Measurements from ENCODE around the gene PLSCR5.

The PLSCR5 gene, protein sequence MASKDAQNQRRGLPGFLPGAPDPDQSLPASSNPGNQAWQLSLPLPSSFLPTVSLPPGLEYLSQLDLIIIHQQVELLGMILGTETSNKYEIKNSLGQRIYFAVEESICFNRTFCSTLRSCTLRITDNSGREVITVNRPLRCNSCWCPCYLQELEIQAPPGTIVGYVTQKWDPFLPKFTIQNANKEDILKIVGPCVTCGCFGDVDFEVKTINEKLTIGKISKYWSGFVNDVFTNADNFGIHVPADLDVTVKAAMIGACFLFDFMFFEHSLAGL

DNA sequence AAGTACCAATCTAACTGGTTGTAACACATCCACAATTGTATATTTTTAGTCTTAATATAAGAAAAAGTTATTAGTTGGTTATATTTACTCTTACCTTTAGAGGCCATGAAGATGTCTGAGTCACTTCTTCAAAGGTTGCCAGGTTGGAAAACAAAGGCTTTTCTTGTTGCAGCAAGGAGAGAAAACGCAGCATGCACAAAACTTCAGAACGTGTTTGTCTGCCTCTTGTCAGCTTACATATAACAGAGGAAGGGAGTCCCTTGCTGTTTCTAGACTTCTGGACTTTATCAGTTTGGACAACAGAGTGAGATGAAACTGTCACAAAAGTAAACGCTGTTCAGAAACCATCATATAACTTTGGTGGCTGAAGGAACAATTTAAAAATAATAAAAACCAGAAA lies at the start of gene PLSCR5:
PLSCR5 (minus strand) TSS at position 241 of the 400 bp plus-strand sequence; CDS start at position 107, 134 bp downstream.
- no peak within 1 kb of the TSS for H3K27ac ChIP-seq (ENCODE audit: low read depth, low read length)
- no peak within 1 kb of the TSS for H3K4me3 ChIP-seq (ENCODE audit: low read depth, low read length)
- no peak within 1 kb of the TSS for H3K9ac ChIP-seq (ENCODE audit: low read length)
- H3K36me3 ChIP-seq (ENCODE audit: control insufficient read depth, insufficient read depth, low read length), result no peaks in the 10 kb centered on the region
- H3K9me3 ChIP-seq (ENCODE audit: control insufficient read depth, insufficient read depth, low read depth, low read length), result no peaks in the 10 kb centered on the region
- no peaks in the 10 kb centered on the region for H3K27me3 ChIP-seq (ENCODE audit: control insufficient read depth, insufficient read depth, low read length)
- no peaks in the 10 kb centered on the region for H3K4me1 ChIP-seq (ENCODE audit: control insufficient read depth, insufficient read depth, low read length)

DNA sequence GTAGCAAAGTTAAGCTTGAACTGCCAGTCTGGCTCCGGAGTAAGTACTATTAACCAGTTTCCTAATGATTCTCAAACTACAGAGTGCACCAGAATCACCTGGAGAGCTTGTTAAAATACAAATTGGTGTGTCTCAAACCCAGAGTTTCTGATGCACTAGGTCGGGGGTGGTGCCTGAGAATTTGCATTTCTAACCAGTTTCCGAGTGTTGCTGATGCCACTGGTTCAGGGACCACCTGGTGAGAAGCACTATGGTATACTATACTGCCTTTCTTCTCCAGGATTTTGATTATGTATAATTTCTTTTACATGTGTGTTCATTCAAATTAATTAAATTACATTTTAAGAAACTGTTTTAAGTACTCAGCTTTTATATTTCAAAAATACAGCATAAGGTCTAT lies 48.8 kb upstream of the PLSCR5 start:
- no peak overlapping the region for H3K9ac ChIP-seq (ENCODE audit: low read length)
- H3K27ac ChIP-seq (ENCODE audit: low read depth, low read length), result no peak overlapping the region
- no peaks in the 10 kb centered on the region for H3K9me3 ChIP-seq (ENCODE audit: control insufficient read depth, insufficient read depth, low read depth, low read length)
- no peaks in the 10 kb centered on the region for H3K27me3 ChIP-seq (ENCODE audit: control insufficient read depth, insufficient read depth, low read length)
- H3K36me3 ChIP-seq (ENCODE audit: control insufficient read depth, insufficient read depth, low read length), result no peaks in the 10 kb centered on the region
- H3K4me1 ChIP-seq (ENCODE audit: control insufficient read depth, insufficient read depth, low read length), result no peaks in the 10 kb centered on the region; the same call in 1 of the 2 replicates
- H3K4me3 ChIP-seq (ENCODE audit: low read depth, low read length), result no peak overlapping the region

DNA sequence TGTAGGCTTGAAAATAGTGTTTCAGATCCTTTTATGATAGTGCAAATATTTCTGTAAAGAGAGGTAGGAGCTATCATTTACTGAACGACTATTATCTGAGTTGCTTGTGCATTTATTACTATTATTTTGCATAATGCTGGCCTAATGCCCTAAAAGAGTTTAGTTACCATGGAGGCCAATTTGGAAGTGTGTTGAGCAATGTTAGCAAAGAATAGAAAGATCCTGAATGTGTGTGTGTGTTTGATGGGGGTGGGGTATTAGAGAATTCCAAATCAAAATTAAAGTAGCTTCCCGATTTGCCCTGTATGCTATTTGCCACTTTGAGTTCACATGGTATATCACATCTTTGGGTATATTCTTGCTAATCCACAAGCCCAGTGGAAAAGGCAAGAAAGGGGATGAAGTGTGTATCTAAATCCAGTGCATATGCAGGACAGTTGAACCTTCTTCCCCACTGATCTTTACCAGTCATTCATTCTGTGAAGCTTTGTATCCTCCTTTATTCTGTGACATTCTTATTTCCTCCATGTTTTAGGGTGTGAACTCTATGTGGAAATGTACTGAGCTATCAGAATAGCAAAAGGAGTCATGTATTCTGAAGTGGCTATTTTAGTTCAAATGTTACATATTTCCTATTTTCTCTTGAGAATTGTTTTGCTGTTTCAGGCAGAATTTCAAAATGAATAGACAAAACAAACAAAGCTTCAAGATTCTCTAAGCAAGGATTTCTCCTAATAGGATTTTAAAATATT lies 45.7 kb upstream of the PLSCR5 start:
- Histone ChIP-seq H3K4me3 (ENCODE audit: low read depth, low read length) (no peak overlapping the region), H3K9me3 (ENCODE audit: control insufficient read depth, insufficient read depth, low read depth, low read length) (no peaks in the 10 kb centered on the region), H3K27ac (ENCODE audit: low read depth, low read length) (no peak overlapping the region), H3K36me3 (ENCODE audit: control insufficient read depth, insufficient read depth, low read length) (no peaks in the 10 kb centered on the region), H3K27me3 (ENCODE audit: control insufficient read depth, insufficient read depth, low read length) (no peaks in the 10 kb centered on the region), H3K4me1 (ENCODE audit: control insufficient read depth, insufficient read depth, low read length) (no peaks in the 10 kb centered on the region; the same call in 1 of the 2 replicates), H3K9ac (ENCODE audit: low read length) (no peak overlapping the region)

DNA sequence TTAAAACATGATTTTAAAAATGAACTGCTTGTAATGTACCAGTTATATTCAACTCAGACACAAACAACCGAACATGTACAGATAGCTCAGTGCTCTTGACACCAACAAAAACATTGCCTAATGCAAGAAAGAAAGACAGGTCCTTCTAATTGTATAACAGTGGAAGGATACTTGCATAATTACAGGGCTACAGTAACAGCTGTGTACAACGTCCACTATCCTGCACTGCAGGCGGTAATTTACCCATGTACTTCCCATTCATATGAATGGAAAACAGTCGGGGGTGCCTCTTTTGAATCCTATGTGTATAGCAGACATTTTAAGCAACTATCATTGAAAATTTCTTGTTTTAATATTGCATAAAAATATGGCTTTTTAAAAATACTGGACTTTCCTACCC lies 41.1 kb upstream of the PLSCR5 start:
- Histone ChIP-seq H3K36me3 (ENCODE audit: control insufficient read depth, insufficient read depth, low read length) (no peaks in the 10 kb centered on the region), H3K4me1 (ENCODE audit: control insufficient read depth, insufficient read depth, low read length) (peaks cover 4% of the 10 kb centered on the region), H3K9me3 (ENCODE audit: control insufficient read depth, insufficient read depth, low read depth, low read length) (no peaks in the 10 kb centered on the region), H3K27ac (ENCODE audit: low read depth, low read length) (no peak overlapping the region), H3K4me3 (ENCODE audit: low read depth, low read length) (no peak overlapping the region), H3K9ac (ENCODE audit: low read length) (no peak overlapping the region), H3K27me3 (ENCODE audit: control insufficient read depth, insufficient read depth, low read length) (no peaks in the 10 kb centered on the region)

DNA sequence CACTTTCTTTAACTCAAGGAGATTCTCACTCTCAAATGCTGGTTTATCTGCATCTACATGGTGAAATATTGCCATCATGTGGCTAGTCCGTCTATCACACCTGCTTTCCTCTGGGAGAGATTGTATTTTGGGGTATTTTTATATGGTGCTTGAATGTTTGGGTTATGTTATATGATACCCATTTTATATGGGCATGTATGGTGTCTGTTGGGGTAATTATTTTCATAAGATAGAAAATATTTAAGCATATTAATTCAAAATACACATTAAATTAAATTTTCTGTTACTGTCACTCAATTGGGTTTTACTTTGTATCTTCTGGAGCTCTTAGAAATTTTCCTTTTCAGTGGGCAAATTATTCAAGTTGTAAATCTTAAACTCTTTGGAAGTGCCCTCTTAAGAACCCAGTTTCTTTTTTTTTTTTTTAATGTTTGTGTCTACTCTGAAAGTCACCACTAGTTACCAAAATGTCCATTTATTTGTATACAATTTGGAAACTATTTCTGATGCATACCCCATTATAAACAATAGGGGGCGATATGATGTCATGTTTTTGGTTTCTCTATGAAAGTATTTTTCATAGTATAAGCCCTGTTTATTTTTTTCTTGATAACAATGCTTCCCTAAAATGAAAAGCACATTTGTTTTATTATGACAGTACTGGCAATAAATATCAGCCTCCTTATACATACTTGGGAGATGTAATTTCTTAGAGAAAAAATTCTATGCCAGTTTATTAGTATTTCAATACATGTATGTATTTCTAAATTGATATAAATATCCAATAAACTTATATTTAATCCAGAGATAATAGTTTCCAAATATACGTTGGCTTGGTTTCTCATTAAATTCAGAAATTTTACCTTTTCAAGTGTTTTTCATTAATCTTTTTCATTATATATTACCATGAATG lies 36.1 kb upstream of the PLSCR5 start:
- H3K9me3 ChIP-seq (ENCODE audit: control insufficient read depth, insufficient read depth, low read depth, low read length), result no peaks in the 10 kb centered on the region
- H3K4me1 ChIP-seq (ENCODE audit: control insufficient read depth, insufficient read depth, low read length), result peaks cover 7% of the 10 kb centered on the region
- H3K9ac ChIP-seq (ENCODE audit: low read length), result no peak overlapping the region
- no peaks in the 10 kb centered on the region for H3K27me3 ChIP-seq (ENCODE audit: control insufficient read depth, insufficient read depth, low read length)
- H3K27ac ChIP-seq (ENCODE audit: low read depth, low read length), result no peak overlapping the region
- no peak overlapping the region for H3K4me3 ChIP-seq (ENCODE audit: low read depth, low read length)
- H3K36me3 ChIP-seq (ENCODE audit: control insufficient read depth, insufficient read depth, low read length), result no peaks in the 10 kb centered on the region

DNA sequence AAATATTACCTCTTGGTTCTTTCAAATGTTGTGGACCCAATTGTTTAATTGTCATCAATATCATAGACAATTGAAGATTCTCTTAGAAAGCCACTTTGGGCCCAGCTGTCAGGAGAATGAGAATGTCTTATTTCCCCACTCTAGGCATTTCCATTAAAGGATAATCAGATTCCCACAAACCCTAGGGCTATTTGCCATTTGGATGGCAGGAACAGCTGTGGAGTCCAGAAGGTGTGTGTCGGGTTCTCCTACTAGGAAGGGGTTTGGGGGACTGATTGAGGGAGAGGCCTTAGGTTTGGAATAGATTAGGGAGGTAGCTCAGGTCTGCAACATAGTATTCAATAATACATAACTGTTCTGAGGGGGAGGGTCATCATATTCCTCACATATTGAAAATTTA lies 35.2 kb upstream of the PLSCR5 start:
- Histone ChIP-seq H3K9ac (ENCODE audit: low read length) (no peak overlapping the region), H3K36me3 (ENCODE audit: control insufficient read depth, insufficient read depth, low read length) (no peaks in the 10 kb centered on the region), H3K4me3 (ENCODE audit: low read depth, low read length) (no peak overlapping the region), H3K9me3 (ENCODE audit: control insufficient read depth, insufficient read depth, low read depth, low read length) (no peaks in the 10 kb centered on the region), H3K4me1 (ENCODE audit: control insufficient read depth, insufficient read depth, low read length) (peaks cover 7% of the 10 kb centered on the region), H3K27ac (ENCODE audit: low read depth, low read length) (no peak overlapping the region), H3K27me3 (ENCODE audit: control insufficient read depth, insufficient read depth, low read length) (no peaks in the 10 kb centered on the region)

DNA sequence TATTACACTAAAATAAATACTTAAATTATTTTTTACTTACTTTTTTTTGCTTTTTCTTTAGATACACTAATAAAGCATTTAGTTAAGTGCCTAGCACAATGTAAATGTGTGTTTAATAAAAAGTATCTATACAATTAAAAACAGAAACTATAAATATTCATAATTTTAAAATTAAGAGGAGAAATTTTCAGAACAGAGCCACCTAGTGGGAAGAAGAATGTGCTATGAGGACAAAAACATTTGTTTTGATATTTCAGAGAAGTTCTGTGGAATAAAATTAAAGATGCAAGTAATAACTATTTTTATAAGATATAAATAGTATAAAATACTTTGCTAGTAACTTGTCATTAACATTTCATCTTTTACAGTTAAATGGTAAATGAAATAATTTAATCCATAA lies 33.6 kb upstream of the PLSCR5 start:
- Histone ChIP-seq H3K27me3 (ENCODE audit: control insufficient read depth, insufficient read depth, low read length) (no peaks in the 10 kb centered on the region), H3K4me1 (ENCODE audit: control insufficient read depth, insufficient read depth, low read length) (peaks cover 7% of the 10 kb centered on the region)

DNA sequence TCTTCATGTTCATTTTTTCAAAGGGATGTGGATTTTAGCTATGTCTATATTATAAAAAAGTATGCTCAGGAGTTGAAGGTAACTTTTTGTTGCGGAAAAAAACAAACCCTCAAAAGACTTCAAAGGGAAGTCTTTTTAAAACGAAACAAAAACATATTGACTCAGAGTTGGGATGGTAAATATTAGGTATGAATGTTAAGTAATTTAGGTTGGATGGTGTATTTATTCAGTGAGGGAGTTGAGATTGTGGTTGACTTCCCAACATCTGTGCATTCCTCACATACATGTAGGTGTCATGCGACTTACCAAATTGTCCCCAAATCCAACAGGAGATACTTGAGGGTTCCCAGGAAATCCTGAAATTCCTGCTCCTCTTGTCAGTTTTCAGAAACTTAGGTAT lies 32.7 kb upstream of the PLSCR5 start:
- Histone ChIP-seq H3K4me1 (ENCODE audit: control insufficient read depth, insufficient read depth, low read length) (0 out of 2 replicates have a peak, but pooled peaks cover 3% of the 10 kb centered on the region), H3K9me3 (ENCODE audit: control insufficient read depth, insufficient read depth, low read depth, low read length) (no peaks in the 10 kb centered on the region), H3K27me3 (ENCODE audit: control insufficient read depth, insufficient read depth, low read length) (no peaks in the 10 kb centered on the region), H3K4me3 (ENCODE audit: low read depth, low read length) (no peak overlapping the region), H3K36me3 (ENCODE audit: control insufficient read depth, insufficient read depth, low read length) (no peaks in the 10 kb centered on the region), H3K9ac (ENCODE audit: low read length) (no peak overlapping the region), H3K27ac (ENCODE audit: low read depth, low read length) (no peak overlapping the region)

More for the DNA sequence above, 33.6 kb upstream of the PLSCR5 start:
- H3K27ac ChIP-seq (ENCODE audit: low read depth, low read length), result no peak overlapping the region
- H3K4me3 ChIP-seq (ENCODE audit: low read depth, low read length), result no peak overlapping the region
- no peaks in the 10 kb centered on the region for H3K9me3 ChIP-seq (ENCODE audit: control insufficient read depth, insufficient read depth, low read depth, low read length)
- no peaks in the 10 kb centered on the region for H3K36me3 ChIP-seq (ENCODE audit: control insufficient read depth, insufficient read depth, low read length)
- no peak overlapping the region for H3K9ac ChIP-seq (ENCODE audit: low read length)

DNA sequence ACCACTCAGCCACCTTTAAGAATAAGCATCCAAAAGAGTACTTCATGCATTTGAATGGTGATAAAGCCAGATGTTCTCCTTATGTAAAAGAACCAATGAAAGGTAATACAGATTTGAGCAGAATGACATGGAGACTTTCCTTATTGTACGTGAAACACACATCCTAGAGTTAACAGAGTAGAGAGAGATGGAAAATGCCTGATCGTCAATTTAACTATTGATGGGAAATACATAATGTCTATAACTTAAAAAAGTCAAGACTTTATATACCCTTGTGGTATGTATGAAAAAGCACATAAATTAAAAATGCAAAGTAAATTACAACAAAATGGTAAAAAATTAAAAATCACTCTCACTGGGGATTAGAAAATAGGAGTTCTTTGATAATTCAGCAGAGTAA lies 31.7 kb upstream of the PLSCR5 start:
- Histone ChIP-seq H3K27ac (ENCODE audit: low read depth, low read length) (no peak overlapping the region), H3K9ac (ENCODE audit: low read length) (no peak overlapping the region), H3K4me1 (ENCODE audit: control insufficient read depth, insufficient read depth, low read length) (0 out of 2 replicates have a peak, but pooled peaks cover 3% of the 10 kb centered on the region), H3K36me3 (ENCODE audit: control insufficient read depth, insufficient read depth, low read length) (no peaks in the 10 kb centered on the region), H3K27me3 (ENCODE audit: control insufficient read depth, insufficient read depth, low read length) (no peaks in the 10 kb centered on the region), H3K9me3 (ENCODE audit: control insufficient read depth, insufficient read depth, low read depth, low read length) (no peaks in the 10 kb centered on the region), H3K4me3 (ENCODE audit: low read depth, low read length) (no peak overlapping the region)

DNA sequence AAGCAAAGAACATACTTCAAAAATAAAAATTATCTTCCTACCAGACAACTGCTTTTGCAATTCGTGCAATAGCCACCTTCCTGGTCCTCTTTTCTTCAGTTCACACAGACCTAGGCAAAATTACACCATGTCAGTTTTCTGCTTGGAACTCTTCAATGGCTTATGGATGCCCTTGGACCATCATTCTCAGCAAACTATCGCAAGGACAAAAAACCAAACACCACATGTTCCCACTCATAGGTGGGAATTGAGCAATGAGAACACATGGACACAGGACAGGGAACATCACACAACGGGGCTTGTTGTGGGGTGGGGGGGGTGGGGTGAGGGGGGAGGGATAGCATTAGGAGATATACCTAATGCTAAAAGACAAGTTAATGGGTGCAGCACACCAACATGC lies 29.2 kb upstream of the PLSCR5 start:
- Histone ChIP-seq H3K27ac (ENCODE audit: low read depth, low read length) (no peak overlapping the region), H3K36me3 (ENCODE audit: control insufficient read depth, insufficient read depth, low read length) (no peaks in the 10 kb centered on the region), H3K9ac (ENCODE audit: low read length) (no peak overlapping the region), H3K27me3 (ENCODE audit: control insufficient read depth, insufficient read depth, low read length) (no peaks in the 10 kb centered on the region), H3K4me3 (ENCODE audit: low read depth, low read length) (no peak overlapping the region), H3K9me3 (ENCODE audit: control insufficient read depth, insufficient read depth, low read depth, low read length) (no peaks in the 10 kb centered on the region), H3K4me1 (ENCODE audit: control insufficient read depth, insufficient read depth, low read length) (0 out of 2 replicates have a peak, but pooled peaks cover 3% of the 10 kb centered on the region)

Measured in HUES6 (cell line).